ENCODE measurements around the gene ECPAS.

GRCh38 chr9:111477677-111478076 lies 6.5 kb downstream of the ECPAS start:
- TF ChIP-seq ZNF274 (IDR thresholded peaks at IDR 0.05; ENCODE audit: low read depth, low read length) (no peak), YY1 (IDR thresholded peaks at IDR 0.05; ENCODE audit: insufficient read depth, insufficient read length) (no peak), SUZ12 (IDR thresholded peaks at IDR 0.05; ENCODE audit: extremely low read depth, insufficient read depth, insufficient read length) (no peak)

All from NT2/D1 (cell line).